Right lobe of liver (tissue), 6 donors: ENCODE results near the gene OPCML. TPM values are rescaled to one million over a fixed set of nuclear protein-coding genes. Genes with fewer than 3 reads are reported as not detected.

Experiments used
- ATAC-seq, 4 donors: fragments of 200-7000 bp; cut with Tn5 transposase; one replicate each; pipeline ENCODE4 v1.9.1; 2020; ENCODE audit warnings: mild to moderate bottlenecking in 4 of 4, moderate library complexity in 4 of 4
- DNase-seq, 3 donors: peaks; one replicate each; pipeline ENCODE4 v3.0.0-alpha.2; 2020
- H3K27ac ChIP-seq, 3 donors: fragments of 200-600 bp; one replicate each; pipeline ENCODE4 v1.8.0; 2022
- H3K27me3 ChIP-seq, 2 donors: fragments of 200-600 bp; one replicate each; pipeline ENCODE4 v1.8.0; 2022
- H3K36me3 ChIP-seq, 4 donors: fragments of 200-600 bp; sonication (generic) in 1 of 4; one replicate each; pipeline versions ENCODE4 v1.5.1 to v1.8.0; 2017 to 2022; ENCODE audit warnings: control low read depth in 1 of 4
- H3K4me1 ChIP-seq, 4 donors: fragments of 200-600 bp; sonication (generic) in 1 of 4; one replicate each; pipeline versions ENCODE4 v1.5.1 to v1.8.0; 2017 to 2022; ENCODE audit warnings: control low read depth in 1 of 4
- H3K4me3 ChIP-seq, 3 donors: fragments of 200-600 bp; one replicate each; pipeline ENCODE4 v1.8.0; 2022
- H3K9me3 ChIP-seq, 4 donors: fragments of 200-600 bp; sonication (generic) in 1 of 4; one replicate each; pipeline versions ENCODE4 v1.5.1 to v1.8.0; 2017 to 2022; ENCODE audit warnings: control low read depth in 1 of 4
- CTCF ChIP-seq, 4 donors: fragments of 200-600 bp in 3 of 4; fragments of 450-650 bp in 1 of 4; IDR thresholded peaks; one replicate each; pipeline versions ENCODE4 v1.5.1 to v1.8.0; 2016 to 2022; ENCODE audit warnings: antibody characterized with exemption in 4 of 4, mild to moderate bottlenecking in 2 of 4
- POLR2A ChIP-seq: fragments of 450-650 bp; IDR thresholded peaks from one replicate; pipeline ENCODE4 v1.6.1; 2017; ENCODE audit warnings: antibody characterized with exemption, mild to moderate bottlenecking
- WGBS: methylation state at CpG from one replicate; pipeline ENCODE4 v1.1.6; 2018; ENCODE audit warnings: low coverage, low lambda C conversion rate; ENCODE audit not compliant: insufficient coverage; ENCODE audit errors: missing lambda C conversion rate; 5-methylcytosine and 5-hydroxymethylcytosine counted together
- intact Hi-C, 2 donors: fragments of 100-400 bp; cut with DNase I; formaldehyde crosslinking; loops; one replicate each; pipeline versions ENCODE4 v1.11.2 to v1.14.1; 2022
- total RNA-seq, 6 experiments: library from RNA; depleted of rRNA in 2 of 6; stranded (reverse); fragments of >200 nt in 2 of 6; fragmentation: NEBNext Ultra II Directional in 3 of 6; extraction: Animal tissue kit (Norgen Biotek cat#: 25700) in 3 of 6; gene quantifications; one replicate each; pipeline versions ENCODE4 v1.1.0 to v1.2.4, GENCODE V29; 2016 to 2023
- donor health status: DM: no; HTN: yes; CAD: no.
- donor health status: DM: no; HTN: no; CAD: no.
- donor health status: DM: no; HTN: no; CAD: no.
- donor health status: DM: no; HTN: yes; CAD: no.
- donor health status: DM: no; HTN: yes; CAD: no.

The OPCML gene
- total RNA-seq, 6 experiments from 2014 or later: 0.11 TPM; not detected in 5

- no peak for ATAC-seq
- TF ChIP-seq POLR2A (no peak), CTCF (IDR thresholded peaks at IDR 0.05) (no peak)
- Histone ChIP-seq H3K36me3 (no peaks in the 10 kb centered on the region), H3K4me3 (no peak overlapping the region), H3K4me1 (no peaks in the 10 kb centered on the region), H3K27ac (no peak overlapping the region), H3K9me3 (no peaks in the 10 kb centered on the region), H3K27me3 (no peaks in the 10 kb centered on the region)
- WGBS: 51% methylated on average over 4 of the region's 5 CpGs
- intact Hi-C loops: no loop called here
- no peak for DNase-seq
These were observed 360.0 kb downstream of the OPCML start for GRCh38 chr11:133172349-133172748.

- no peak overlapping the region for H3K27ac ChIP-seq
- H3K9me3 ChIP-seq: no peaks in the 10 kb centered on the region
- intact Hi-C loops: no loop called here
- H3K4me3 ChIP-seq: no peak overlapping the region
- H3K27me3 ChIP-seq: no peaks in the 10 kb centered on the region
- no peaks in the 10 kb centered on the region for H3K4me1 ChIP-seq
- WGBS: 30% methylated on average over 4 of the region's 4 CpGs
- DNase-seq (no peak), ATAC-seq (peak in 3 of 4 donors; percentile 39 to 62 (median 48))
- TF ChIP-seq CTCF (IDR thresholded peaks at IDR 0.05) (no peak), POLR2A (no peak)
- H3K36me3 ChIP-seq: no peaks in the 10 kb centered on the region
These were observed 360.9 kb downstream of the OPCML start for GRCh38 chr11:133171374-133171773.

DNA sequence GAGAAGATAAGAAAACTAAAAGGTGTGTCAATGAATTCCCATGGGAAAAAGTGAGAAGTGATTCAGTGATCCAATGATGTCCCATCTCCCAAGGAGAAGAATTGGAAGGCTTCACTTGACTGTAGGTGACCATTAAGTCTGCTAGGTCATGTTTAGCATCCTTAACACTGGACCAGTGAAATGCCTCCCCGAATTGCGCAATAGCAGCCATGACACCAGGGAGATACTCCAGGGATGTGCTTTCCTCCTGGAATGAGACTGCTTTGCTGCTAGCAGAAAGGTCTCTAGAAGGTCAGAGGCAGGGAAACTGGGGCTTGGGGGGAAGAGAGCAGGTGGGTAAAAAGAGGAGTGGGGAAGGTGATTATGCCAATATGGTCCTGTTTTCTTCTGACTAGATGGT, 364.3 kb downstream of the OPCML start:
- Histone ChIP-seq H3K9me3 (no peaks in the 10 kb centered on the region), H3K4me3 (no peak overlapping the region), H3K4me1 (no peaks in the 10 kb centered on the region), H3K27ac (no peak overlapping the region), H3K36me3 (no peaks in the 10 kb centered on the region), H3K27me3 (no peaks in the 10 kb centered on the region)
- DNase-seq (no peak), ATAC-seq (no peak)
- TF ChIP-seq CTCF (IDR thresholded peaks at IDR 0.05) (no peak), POLR2A (no peak)
- 94% methylated on average over 2 of the region's 2 CpGs for WGBS
- intact Hi-C loops: no loop called here

DNA sequence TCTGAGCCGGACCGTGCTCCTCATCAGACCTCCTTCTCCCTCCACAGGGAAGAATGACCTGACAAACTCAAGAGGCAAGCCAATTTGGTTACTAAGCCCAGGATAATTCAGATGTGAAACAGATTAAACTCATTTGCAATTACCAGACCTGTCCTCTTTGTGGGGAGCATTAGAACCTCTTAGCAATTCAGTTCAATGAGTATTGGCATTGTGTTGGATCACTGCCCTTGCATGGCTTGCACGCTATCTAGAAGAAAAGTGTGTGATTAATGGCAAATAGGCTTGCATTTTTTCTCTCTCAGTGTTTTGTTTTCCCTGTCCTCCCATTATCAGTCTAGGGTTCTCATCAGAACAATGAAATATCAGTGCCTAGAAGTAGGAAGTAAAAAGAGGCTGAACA, 365.6 kb downstream of the OPCML start:
- 66% methylated on average over 3 of the region's 3 CpGs for WGBS
- TF ChIP-seq CTCF (IDR thresholded peaks at IDR 0.05) (no peak), POLR2A (no peak)
- H3K4me3 ChIP-seq: no peak overlapping the region
- no peaks in the 10 kb centered on the region for H3K36me3 ChIP-seq
- DNase-seq: no peak
- no peaks in the 10 kb centered on the region for H3K4me1 ChIP-seq
- H3K9me3 ChIP-seq: no peaks in the 10 kb centered on the region
- no peaks in the 10 kb centered on the region for H3K27me3 ChIP-seq
- H3K27ac ChIP-seq: no peak overlapping the region
- intact Hi-C loops: no loop called here
- no peak for ATAC-seq

DNA sequence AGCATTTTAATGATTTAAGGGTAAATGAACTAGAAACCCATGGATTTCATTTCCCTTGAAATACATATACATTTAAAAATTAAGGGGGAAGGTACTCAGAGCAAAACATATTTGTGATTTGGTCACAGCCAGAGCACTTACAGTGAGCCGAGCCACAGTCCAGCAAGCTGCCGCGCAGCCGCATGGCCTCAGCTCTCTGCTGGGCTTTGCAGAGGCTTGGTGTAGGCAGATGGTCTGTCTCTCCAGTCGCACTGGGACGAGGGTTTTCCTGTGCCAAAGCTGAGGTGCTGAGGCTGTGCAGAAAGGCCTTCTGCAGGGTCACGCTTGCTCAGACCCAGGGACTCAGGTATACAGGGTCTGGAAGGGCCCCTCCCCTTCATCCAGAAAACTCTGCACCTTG, 367.3 kb downstream of the OPCML start:
- H3K27ac ChIP-seq: no peak overlapping the region
- no peaks in the 10 kb centered on the region for H3K36me3 ChIP-seq
- no peak overlapping the region for H3K4me3 ChIP-seq
- H3K27me3 ChIP-seq: no peaks in the 10 kb centered on the region
- H3K4me1 ChIP-seq: no peaks in the 10 kb centered on the region
- ATAC-seq (no peak), DNase-seq (no peak)
- intact Hi-C loops: no loop called here
- TF ChIP-seq POLR2A: no peak
- no peak for TF ChIP-seq CTCF (IDR thresholded peaks at IDR 0.05)
- WGBS: 82% methylated on average over 4 of the region's 7 CpGs
- no peaks in the 10 kb centered on the region for H3K9me3 ChIP-seq
